Measurements from ENCODE around the gene ZNRF3.

Gene ZNRF3

GRCh38 chr22:29103121-29103520 lies 219.7 kb downstream of the ZNRF3 start:
- no peak for DNase-seq

- no peak for DNase-seq
These were observed 222.1 kb downstream of the ZNRF3 start for GRCh38 chr22:29105468-29105867.

- no peak for DNase-seq
These were observed 223.5 kb downstream of the ZNRF3 start for GRCh38 chr22:29106839-29107238.
